GM21515 (cell line): ENCODE data around the gene OR8K1.

Experiments used
- ATAC-seq: cut with Tn5 transposase; IDR thresholded peaks from one replicate; pipeline ENCODE4 v1.9.1; 2021; ENCODE audit not compliant: unreplicated experiment

Gene OR8K1

DNA sequence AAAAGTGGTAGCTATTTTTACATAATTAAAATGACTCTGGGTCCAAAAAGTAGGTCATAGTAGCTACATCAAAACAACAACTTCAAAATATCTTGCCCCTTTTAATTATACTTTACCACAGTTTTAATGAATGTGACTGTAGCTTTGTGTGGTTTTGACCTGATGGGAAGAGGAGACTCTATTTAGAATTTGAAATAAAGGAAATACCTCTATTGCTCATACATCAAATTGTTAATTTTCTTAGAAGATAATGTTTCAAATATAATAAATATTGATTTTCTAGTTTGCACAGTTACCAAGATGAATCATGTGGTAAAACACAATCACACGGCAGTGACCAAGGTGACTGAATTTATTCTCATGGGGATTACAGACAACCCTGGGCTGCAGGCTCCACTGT lies at the start of gene OR8K1:
TSS of gene OR8K1 (plus strand) at position 301 of the 400 bp plus-strand sequence. CDS start at position 301, 0 bp downstream.
- no peak for ATAC-seq

DNA sequence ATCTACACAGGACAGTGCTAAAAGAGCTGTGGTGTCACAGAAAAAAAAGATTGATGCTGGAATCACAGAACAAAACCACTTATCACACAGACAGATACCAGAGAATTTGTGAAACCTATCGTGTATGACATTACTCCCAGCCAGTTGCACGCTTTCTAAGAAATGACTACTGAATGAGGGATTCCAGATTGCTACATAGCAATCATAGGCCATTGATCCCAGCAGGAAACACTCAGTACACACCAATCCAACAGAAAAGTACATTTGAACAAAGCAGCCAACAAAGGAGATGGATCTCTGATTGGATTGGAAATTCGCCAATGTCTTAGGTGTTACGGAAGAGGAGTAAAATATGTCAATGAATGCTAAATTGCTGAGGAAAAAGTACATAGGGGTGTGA lies 48.9 kb upstream of the OR8K1 start:
- no peak for ATAC-seq

DNA sequence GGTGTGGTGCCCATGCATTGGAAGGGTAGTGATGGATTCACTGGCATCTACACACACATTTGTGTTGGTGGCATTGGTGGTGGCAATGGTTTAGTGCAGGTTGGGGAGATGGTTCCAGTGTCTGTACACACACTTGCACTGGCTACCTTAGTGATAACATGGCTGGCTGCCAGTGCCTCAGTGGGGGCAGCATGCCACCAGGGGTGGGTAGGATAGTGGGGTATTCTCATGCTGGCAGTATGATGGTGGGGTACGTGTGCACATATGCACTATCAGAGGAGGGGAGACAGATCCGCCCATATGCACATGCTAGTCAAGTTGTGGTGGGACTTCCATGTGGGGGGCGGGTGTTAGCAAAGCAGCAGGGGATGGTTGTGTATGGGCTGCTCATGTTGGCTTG lies 38.0 kb upstream of the OR8K1 start:
- no peak for ATAC-seq

DNA sequence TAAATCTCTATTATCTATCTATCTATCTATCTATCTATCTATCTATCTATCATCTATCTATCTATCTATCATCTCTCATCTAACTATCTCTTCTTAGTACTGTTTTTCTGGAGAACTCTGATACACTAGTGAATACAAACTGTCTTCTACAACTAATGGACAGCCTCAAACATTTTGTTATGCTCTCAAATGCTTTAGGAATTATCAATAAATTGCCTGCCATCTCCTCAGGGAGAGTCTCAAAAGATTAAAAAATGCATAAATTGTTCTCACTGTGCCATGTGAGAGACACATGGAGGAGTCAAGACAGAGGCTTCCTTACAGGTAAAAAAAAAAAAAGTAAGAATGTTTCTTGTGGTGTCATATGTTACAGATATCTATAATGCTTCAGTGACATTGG lies 31.0 kb upstream of the OR8K1 start, which contains the start of gene OR8K3:
TSS of gene OR8K3 (plus strand) at position 301 of the 400 bp plus-strand sequence. CDS start 3,163 bp downstream, outside the sequence.
- no peak for ATAC-seq

DNA sequence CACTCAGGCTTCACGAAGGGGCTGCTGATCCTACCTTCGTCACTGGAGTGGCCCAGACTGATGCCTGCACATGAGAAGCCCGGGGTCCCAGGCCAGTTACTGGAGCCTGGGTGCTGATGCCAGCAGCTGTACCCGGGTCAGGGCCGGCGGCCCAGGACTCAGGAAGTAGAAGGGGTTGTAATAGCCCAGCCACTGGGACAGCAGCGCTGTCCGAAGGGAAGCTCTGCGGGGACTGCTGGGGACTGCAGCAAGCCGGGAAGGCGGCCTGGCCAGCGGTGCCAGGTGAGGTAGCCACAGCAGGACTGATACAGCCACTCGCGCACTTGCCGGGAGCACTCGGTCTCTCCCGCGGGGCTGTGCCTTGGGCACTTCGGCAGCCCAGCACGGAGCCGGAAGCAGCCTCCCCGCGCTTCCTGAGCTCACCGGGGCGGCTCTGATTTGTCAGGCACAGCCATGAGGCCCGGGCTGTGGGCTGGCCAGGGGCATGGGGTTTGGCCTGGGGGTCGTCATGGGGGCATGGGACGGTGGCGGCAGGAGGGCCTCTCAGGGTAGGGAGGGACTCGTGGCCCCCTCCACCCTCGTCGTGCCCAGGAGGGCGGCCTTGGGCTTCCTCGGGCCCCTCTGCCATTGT lies 13.9 kb upstream of the OR8K1 start:
- ATAC-seq = no peak

DNA sequence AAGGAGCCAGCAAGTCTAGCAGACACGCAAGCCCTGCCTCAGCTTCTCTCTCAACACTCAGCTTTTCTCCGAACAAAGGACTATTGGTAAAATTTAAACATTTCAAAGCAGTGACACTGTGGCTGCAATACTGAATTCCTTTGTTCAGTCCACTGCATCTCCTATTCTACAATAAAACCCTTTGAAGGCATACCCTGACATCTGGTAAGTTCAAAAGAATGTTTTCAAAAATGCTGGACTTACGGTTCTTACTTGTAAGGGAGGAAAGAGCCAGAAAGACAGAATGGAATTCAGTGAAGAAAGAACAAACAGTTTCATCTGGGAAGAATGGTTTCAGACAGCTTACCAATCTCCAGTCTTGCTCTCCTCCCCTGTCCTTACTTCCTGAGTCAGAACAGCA lies 12.7 kb upstream of the OR8K1 start:
- no peak for ATAC-seq

DNA sequence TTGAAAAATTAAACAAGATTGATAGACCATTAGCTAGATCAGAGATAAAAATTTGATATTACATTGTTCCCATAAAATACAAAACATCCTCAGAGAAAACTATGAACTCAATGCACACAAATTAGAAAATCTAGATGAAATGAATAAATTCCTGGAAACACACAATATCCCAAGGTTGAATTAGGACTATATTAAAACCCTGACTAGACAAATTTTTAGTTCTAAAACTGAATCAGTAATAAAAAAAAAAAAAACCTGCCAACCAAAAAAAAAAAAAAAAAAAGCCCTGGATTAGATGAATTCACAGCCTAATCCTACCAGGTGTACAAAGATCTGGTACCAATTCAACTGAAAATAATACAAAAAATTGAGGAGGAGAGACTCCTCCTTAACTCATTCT lies 5.5 kb upstream of the OR8K1 start:
- ATAC-seq = no peak

DNA sequence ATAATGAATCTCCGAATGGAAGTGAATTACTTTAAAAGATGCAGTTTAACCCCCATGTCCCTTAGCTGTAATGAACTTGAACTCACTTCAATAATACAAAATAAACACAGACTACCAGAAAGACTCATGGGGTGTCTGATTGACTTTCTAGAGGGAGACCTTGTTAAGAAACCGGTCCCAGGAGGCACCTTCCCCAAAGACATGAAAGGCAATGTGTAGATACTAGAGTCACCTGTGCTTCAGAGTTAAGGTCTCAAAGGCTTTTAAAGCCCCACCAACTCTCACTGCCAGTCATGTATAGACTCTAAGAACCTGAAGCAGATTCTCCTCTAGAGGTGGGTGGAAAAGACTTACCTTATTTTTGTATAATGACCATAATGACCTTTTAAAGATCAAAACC lies 8.2 kb downstream of the OR8K1 start, which contains the start of gene OR8J1:
TSS of gene OR8J1 (plus strand) at position 301 of the 400 bp plus-strand sequence. CDS start 5,956 bp downstream, outside the sequence.
- ATAC-seq = no peak

DNA sequence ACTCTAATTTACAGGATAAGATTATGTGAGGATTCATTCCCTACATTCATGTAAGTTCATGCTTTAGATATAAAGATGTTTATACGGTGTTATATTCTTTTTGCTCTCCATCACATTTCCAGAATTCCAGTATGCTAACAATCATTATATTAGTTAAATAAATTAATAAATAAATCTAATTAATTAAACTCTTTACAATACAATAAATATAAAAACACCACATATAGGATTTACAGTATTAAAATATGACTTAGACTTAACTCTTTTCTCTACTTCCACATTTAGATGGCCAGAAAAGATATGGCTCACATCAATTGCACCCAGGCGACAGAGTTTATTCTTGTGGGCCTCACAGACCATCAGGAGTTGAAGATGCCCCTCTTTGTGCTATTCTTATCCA lies 29.5 kb downstream of the OR8K1 start, which contains the start of gene OR8U1:
TSS of gene OR8U1 (plus strand) at position 301 of the 400 bp plus-strand sequence. CDS start at position 301, 0 bp downstream.
- ATAC-seq = no peak

DNA sequence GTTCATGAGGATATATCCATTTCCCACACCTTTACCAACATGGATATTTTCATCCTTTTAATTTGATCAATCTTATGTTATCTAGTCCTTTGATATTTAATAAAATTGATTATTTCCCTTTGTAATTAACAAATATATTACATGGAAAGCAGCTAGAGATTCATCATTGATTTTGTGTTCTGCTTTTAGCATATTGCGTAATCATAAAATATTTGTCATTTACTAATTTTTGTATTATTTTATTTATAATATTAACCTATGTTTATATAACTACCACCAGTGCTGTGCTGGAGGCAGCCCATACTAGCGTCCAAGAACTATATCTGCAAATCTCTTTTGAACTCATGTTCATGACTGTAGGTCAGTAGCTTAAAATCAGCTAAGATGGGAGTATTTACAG lies 34.3 kb downstream of the OR8K1 start:
- no peak for ATAC-seq

DNA sequence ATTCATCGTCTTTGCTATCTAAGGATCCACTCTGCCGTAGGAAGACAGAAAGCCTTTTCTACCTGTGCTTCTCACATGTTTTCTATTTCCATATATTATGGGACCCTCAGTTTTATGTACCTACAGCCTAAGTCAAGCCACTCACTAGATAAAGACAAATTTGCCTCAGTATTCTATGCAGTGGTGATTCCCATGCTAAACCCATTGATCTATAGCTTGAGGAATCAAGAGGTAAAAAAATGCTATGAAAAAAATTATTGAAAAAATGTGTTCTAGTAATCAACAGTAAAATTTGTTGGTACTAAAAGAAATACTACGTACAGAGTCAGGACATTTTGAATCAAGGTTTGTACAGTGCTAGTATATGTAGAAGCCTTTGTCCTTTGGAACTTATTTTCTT lies 48.5 kb downstream of the OR8K1 start:
- ATAC-seq = no peak

DNA sequence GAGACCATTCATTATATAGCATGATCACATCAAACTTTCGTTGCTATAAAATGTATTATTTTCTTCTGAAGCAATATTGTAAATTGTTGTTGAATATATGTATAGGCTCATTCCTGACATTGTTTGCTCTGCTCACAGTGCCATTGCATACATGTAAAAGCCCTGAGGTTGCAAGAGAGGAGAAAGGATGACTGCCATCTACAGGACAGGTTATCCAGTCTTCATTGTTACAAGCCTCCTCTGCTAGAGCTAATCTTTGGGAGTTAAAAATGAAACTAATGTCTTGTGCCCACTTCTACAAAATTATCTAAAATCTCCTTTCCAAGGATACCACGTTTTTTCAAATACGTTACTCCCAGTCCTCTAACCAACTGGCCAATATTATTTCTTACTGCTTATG lies 50.2 kb downstream of the OR8K1 start:
- ATAC-seq = no peak
